Testis (tissue), 2 donors: ENCODE measurements around the gene COG4.

Experiments
- CTCF ChIP-seq, 3 experiments: fragments of 450-650 bp in 2 of 3; fragments of 200-600 bp in 1 of 3; sonication (generic) in 1 of 3; IDR thresholded peaks; one replicate each; pipeline ENCODE4 v1.5.1; 2016 to 2019; ENCODE audit warnings: antibody characterized with exemption in 3 of 3, mild to moderate bottlenecking in 2 of 3, moderate library complexity in 1 of 3
- POLR2A ChIP-seq: fragments of 450-650 bp; IDR thresholded peaks from one replicate; pipeline ENCODE4 v1.6.1; 2017; ENCODE audit warnings: antibody characterized with exemption, mild to moderate bottlenecking, moderate library complexity

GRCh38 chr16:70565053-70565452 lies 41.7 kb upstream of the COG4 start:
- TF ChIP-seq CTCF (IDR thresholded peaks at IDR 0.05) = no peak
- TF ChIP-seq POLR2A = no peak
